ENCODE results near the gene EFHC1.

- TF ChIP-seq CTCF (IDR thresholded peaks at IDR 0.05; ENCODE audit: poor library complexity, severe bottlenecking) (no peak), POLR2AphosphoS5 (IDR thresholded peaks at IDR 0.05) (no peak), EZH2 (IDR thresholded peaks at IDR 0.05; ENCODE audit: borderline replicate concordance, insufficient read depth, low read length, poor library complexity, severe bottlenecking) (no peak), TAF1 (IDR thresholded peaks at IDR 0.05; ENCODE audit: low read depth) (no peak), SMC3 (conservative IDR thresholded peaks at IDR 0.05; ENCODE audit: poor library complexity) (no peak), REST (IDR thresholded peaks at IDR 0.05; ENCODE audit: borderline replicate concordance) (no peak)
Measured at GRCh38 chr6:52389264-52389625, 30.9 kb upstream of the EFHC1 start.

Data from neural cell (in vitro differentiated cells).